Measurements from ENCODE around the gene DGCR8. TPM values are rescaled to one million over a fixed set of nuclear protein-coding genes. Genes with fewer than 3 reads are reported as not detected.
"Not testable (repeated sequence)": the region's sequence is repeated elsewhere in the genome, so short reads cannot be mapped to it uniquely, and the experiment has no call there.

Gene DGCR8
- total RNA-seq, 3 donors from 2014 or later, result 56.2 to 65.3 (median 60.9) TPM

GRCh38 chr22:20154602-20155187, 74.7 kb downstream of the DGCR8 start:
- Mint-ChIP-seq H3K27me3 (ENCODE audit: low read depth) (peaks cover 8% of the 10 kb centered on the region), H3K9me3 (no peaks in the 10 kb centered on the region), H3K4me3 (no peak overlapping the region), H3K36me3 (ENCODE audit: insufficient read depth) (no peaks in the 10 kb centered on the region), H3K4me1 (ENCODE audit: low read depth) (peaks cover 3% of the 10 kb centered on the region)
- ATAC-seq (no peak), DNase-seq (no peak)

- DNase-seq (no peak), ATAC-seq (no peak)
- H3K36me3 Mint-ChIP-seq (ENCODE audit: insufficient read depth), result no peaks in the 10 kb centered on the region
- H3K4me1 Mint-ChIP-seq (ENCODE audit: low read depth), result peaks cover 3% of the 10 kb centered on the region
- H3K4me3 Mint-ChIP-seq, result no peak overlapping the region
- peaks cover 8% of the 10 kb centered on the region for H3K27me3 Mint-ChIP-seq (ENCODE audit: low read depth)
- H3K9me3 Mint-ChIP-seq, result no peaks in the 10 kb centered on the region
Observed at GRCh38 chr22:20155330-20156041, 75.4 kb downstream of the DGCR8 start.

GRCh38 chr22:20156042-20156389, 76.0 kb downstream of the DGCR8 start:
- Mint-ChIP-seq H3K36me3 (ENCODE audit: insufficient read depth) (no peaks in the 10 kb centered on the region), H3K27me3 (ENCODE audit: low read depth) (peaks cover 8% of the 10 kb centered on the region), H3K9me3 (no peaks in the 10 kb centered on the region), H3K4me3 (no peak overlapping the region), H3K4me1 (ENCODE audit: low read depth) (peaks cover 3% of the 10 kb centered on the region)
- no peak for ATAC-seq
- DNase-seq, result no peak

- Mint-ChIP-seq H3K36me3 (ENCODE audit: insufficient read depth) (no peaks in the 10 kb centered on the region), H3K9me3 (no peaks in the 10 kb centered on the region), H3K4me1 (ENCODE audit: low read depth) (peaks cover 3% of the 10 kb centered on the region), H3K4me3 (no peak overlapping the region), H3K27me3 (ENCODE audit: low read depth) (peaks cover 8% of the 10 kb centered on the region)
- ATAC-seq, result peak; percentile 82 to 89
- peak; percentile 92 for DNase-seq
Observed at GRCh38 chr22:20156611-20157429, 76.8 kb downstream of the DGCR8 start.

- Mint-ChIP-seq H3K36me3 (ENCODE audit: insufficient read depth) (no peaks in the 10 kb centered on the region), H3K4me1 (ENCODE audit: low read depth) (peaks cover 3% of the 10 kb centered on the region), H3K9me3 (no peaks in the 10 kb centered on the region), H3K27me3 (ENCODE audit: low read depth) (peaks cover 8% of the 10 kb centered on the region), H3K4me3 (no peak overlapping the region)
- ATAC-seq (no peak), DNase-seq (no peak)
Observed at GRCh38 chr22:20157430-20158183, 77.6 kb downstream of the DGCR8 start.

GRCh38 chr22:20158391-20159036, 78.5 kb downstream of the DGCR8 start:
- Mint-ChIP-seq H3K27me3 (ENCODE audit: low read depth) (peaks cover 8% of the 10 kb centered on the region), H3K9me3 (no peaks in the 10 kb centered on the region), H3K4me1 (ENCODE audit: low read depth) (peaks cover 3% of the 10 kb centered on the region), H3K4me3 (no peak overlapping the region), H3K36me3 (ENCODE audit: insufficient read depth) (no peaks in the 10 kb centered on the region)
- DNase-seq, result no peak
- ATAC-seq, result no peak

- ATAC-seq (no peak), DNase-seq (no peak)
- Mint-ChIP-seq H3K36me3 (ENCODE audit: insufficient read depth) (no peaks in the 10 kb centered on the region), H3K4me1 (ENCODE audit: low read depth) (peaks cover 3% of the 10 kb centered on the region), H3K4me3 (no peak overlapping the region), H3K27me3 (ENCODE audit: low read depth) (peaks cover 8% of the 10 kb centered on the region), H3K9me3 (no peaks in the 10 kb centered on the region)
Observed at GRCh38 chr22:20159076-20159475, 79.0 kb downstream of the DGCR8 start.

GRCh38 chr22:20159531-20159930, 79.5 kb downstream of the DGCR8 start:
- not testable (repeated sequence) for H3K36me3 Mint-ChIP-seq (ENCODE audit: insufficient read depth); H3K4me3 Mint-ChIP-seq; H3K4me1 Mint-ChIP-seq (ENCODE audit: low read depth); H3K27me3 Mint-ChIP-seq (ENCODE audit: low read depth); DNase-seq; ATAC-seq; H3K9me3 Mint-ChIP-seq

- Mint-ChIP-seq H3K4me1 (ENCODE audit: low read depth) (peaks cover 3% of the 10 kb centered on the region), H3K4me3 (no peak overlapping the region)
Observed at GRCh38 chr22:20160041-20160440, 80.0 kb downstream of the DGCR8 start.

More at GRCh38 chr22:20160041-20160440, 80.0 kb downstream of the DGCR8 start:
- H3K36me3 Mint-ChIP-seq (ENCODE audit: insufficient read depth), result no peaks in the 10 kb centered on the region
- ATAC-seq, result no peak
- DNase-seq, result no peak
- peaks cover 8% of the 10 kb centered on the region for H3K27me3 Mint-ChIP-seq (ENCODE audit: low read depth)
- no peaks in the 10 kb centered on the region for H3K9me3 Mint-ChIP-seq

Other genes with a start within 250 kb of the DGCR8 start
- 10 to 100 TPM; 25.9 to 26.3 (median 26.0) TPM for gene GNB1L, start 225.4 kb upstream of the DGCR8 start, total RNA-seq
- 10 to 100 TPM; 13.7 to 19.5 (median 14.5) TPM for gene RTL10, start 225.4 kb upstream of the DGCR8 start, total RNA-seq
- gene COMT, start 138.5 kb upstream of the DGCR8 start, total RNA-seq, result 100 to 1,000 TPM in 1 of 3 donors, 10 to 100 TPM in 2; 95.0 to 118 (median 95.5) TPM
- 10 to 100 TPM; 15.4 to 21.6 (median 19.4) TPM for gene TXNRD2, start 138.4 kb upstream of the DGCR8 start, total RNA-seq
- gene ARVCF, start 63.4 kb upstream of the DGCR8 start, total RNA-seq, result 1 to 10 TPM; 2.3 to 3.6 (median 2.8) TPM
- 10 to 100 TPM; 23.1 to 26.8 (median 25.3) TPM for gene TANGO2, start 59.1 kb upstream of the DGCR8 start, total RNA-seq
- gene RANBP1, start 35.9 kb downstream of the DGCR8 start, total RNA-seq, result 100 to 1,000 TPM; 453 to 533 (median 503) TPM
- 100 to 1,000 TPM; 143 to 161 (median 146) TPM for gene TRMT2A, start 37.0 kb downstream of the DGCR8 start, total RNA-seq
- gene ZDHHC8, start 51.6 kb downstream of the DGCR8 start, total RNA-seq, result 10 to 100 TPM; 88.2 to 99.5 (median 89.5) TPM
- gene CCDC188, start 70.8 kb downstream of the DGCR8 start, total RNA-seq, result not detected
- gene RTN4R, start 188.1 kb downstream of the DGCR8 start, total RNA-seq, result 1 to 10 TPM in 2 of 3 donors, under 1 TPM in 1; 0.89 to 1.4 (median 1.0) TPM
- 10 to 100 TPM; 30.3 to 38.1 (median 33.2) TPM for gene DGCR6L, start 239.8 kb downstream of the DGCR8 start, total RNA-seq